22Rv1 (cell line): Measurements from ENCODE around the gene DPT.

Experiments
- CTCF ChIP-seq: fragments of 450-650 bp; IDR thresholded peaks from 2 replicates; pipeline ENCODE4 v1.5.1; 2017; ENCODE audit warnings: mild to moderate bottlenecking
- ZFX ChIP-seq: fragments of 450-650 bp; IDR thresholded peaks from 2 replicates; pipeline ENCODE4 v1.6.1; 2017; ENCODE audit warnings: antibody characterized with exemption, borderline replicate concordance

GRCh38 chr1:168742994-168743650 is 14.1 kb upstream of the DPT start:
- TF ChIP-seq CTCF (no peak), ZFX (no peak)
